Tibial nerve (tissue), 4 donors: Measurements from ENCODE around the gene ZW10. TPM values are rescaled to one million over a fixed set of nuclear protein-coding genes. Genes with fewer than 3 reads are reported as not detected.
"Not testable (repeated sequence)": the region's sequence is repeated elsewhere in the genome, so short reads cannot be mapped to it uniquely, and the experiment has no call there.

Experiments used
- DNase-seq, 2 donors: peaks; one replicate each; pipeline ENCODE4 v3.0.0-alpha.2; 2019; ENCODE audit warnings: low spot score in 2 of 2
- H3K27ac ChIP-seq, 4 donors: fragments of 200-600 bp; sonication (generic) in 3 of 4; one replicate each; pipeline ENCODE4 v1.5.1; 2017 to 2019; ENCODE audit warnings: mild to moderate bottlenecking in 1 of 4
- H3K27me3 ChIP-seq, 2 donors: fragments of 200-600 bp; sonication (generic) in 1 of 2; one replicate each; pipeline versions ENCODE4 v1.5.1 to v1.6.0; 2017 to 2019
- H3K36me3 ChIP-seq, 3 donors: fragments of 200-600 bp; sonication (generic); one replicate each; pipeline ENCODE4 v1.5.1; 2018 to 2019
- H3K4me1 ChIP-seq, 4 donors: fragments of 200-600 bp; sonication (generic) in 3 of 4; one replicate each; pipeline ENCODE4 v1.5.1; 2017 to 2019
- H3K4me3 ChIP-seq, 4 donors: fragments of 200-600 bp; sonication (generic) in 3 of 4; one replicate each; pipeline ENCODE4 v1.5.1; 2017 to 2019; ENCODE audit warnings: mild to moderate bottlenecking in 1 of 4, moderate library complexity in 1 of 4
- H3K9me3 ChIP-seq, 4 donors: fragments of 200-600 bp; sonication (generic) in 3 of 4; one replicate each; pipeline ENCODE4 v1.5.1; 2017 to 2019
- CTCF ChIP-seq, 5 experiments: fragments of 200-600 bp in 3 of 5; fragments of 450-650 bp in 2 of 5; sonication (generic) in 3 of 5; IDR thresholded peaks; one replicate each; pipeline ENCODE4 v1.5.1; 2016 to 2019; ENCODE audit warnings: antibody characterized with exemption in 5 of 5, mild to moderate bottlenecking in 3 of 5, moderate library complexity in 2 of 5
- EP300 ChIP-seq, 2 donors: sonication (generic); formaldehyde crosslinking; IDR thresholded peaks; one replicate each; pipeline ENCODE4 v1.6.1; 2017; ENCODE audit warnings: antibody characterized with exemption in 2 of 2, mild to moderate bottlenecking in 1 of 2
- POLR2A ChIP-seq, 2 donors: fragments of 450-650 bp; IDR thresholded peaks; one replicate each; pipeline ENCODE4 v1.6.1; 2017; ENCODE audit warnings: antibody characterized with exemption in 2 of 2, mild to moderate bottlenecking in 2 of 2, moderate library complexity in 2 of 2
- WGBS, 2 donors: methylation state at CpG; one replicate each; pipeline ENCODE4 v1.1.5; 2018; 5-methylcytosine and 5-hydroxymethylcytosine counted together
- total RNA-seq, 4 donors: library from RNA; depleted of rRNA; stranded (reverse); fragments of >200 nt; gene quantifications; one replicate each; pipeline ENCODE4 v1.1.0, GENCODE V29; 2016

Gene ZW10
- total RNA-seq, 4 donors from 2014 or later, result 9.8 to 14.2 (median 12.6) TPM

GRCh38 chr11:113764527-113765219 is 8.8 kb downstream of the ZW10 start:
- Histone ChIP-seq H3K27ac (no peak overlapping the region), H3K27me3 (no peaks in the 10 kb centered on the region), H3K4me1 (peaks cover 0 to 3% (median 0%) of the 10 kb centered on the region in 4 donors), H3K4me3 (no peak overlapping the region), H3K9me3 (no peaks in the 10 kb centered on the region), H3K36me3 (peaks cover 0 to 61% (median 0%) of the 10 kb centered on the region in 3 donors)
- WGBS, 2 donors, result 78 to 89% methylated on average over 2 of the region's 2 CpGs
- no peak for DNase-seq
- TF ChIP-seq EP300 (IDR thresholded peaks at IDR 0.05) (no peak), POLR2A (IDR thresholded peaks at IDR 0.05) (no peak), CTCF (IDR thresholded peaks at IDR 0.05) (no peak)

- H3K27ac ChIP-seq, DNase-seq, H3K27me3 ChIP-seq, H3K9me3 ChIP-seq, H3K4me1 ChIP-seq, H3K4me3 ChIP-seq: not testable (repeated sequence)
- WGBS, 2 donors, result 97% methylated on average over 2 of the region's 2 CpGs
- H3K36me3 ChIP-seq, result peaks cover 0 to 67% (median 0%) of the 10 kb centered on the region in 3 donors
These were observed 10.5 kb downstream of the ZW10 start for GRCh38 chr11:113763040-113763439.

GRCh38 chr11:113760241-113760640 is 13.3 kb downstream of the ZW10 start:
- no peak for DNase-seq
- Histone ChIP-seq H3K27me3 (no peaks in the 10 kb centered on the region), H3K4me1 (peaks cover 0 to 3% (median 0%) of the 10 kb centered on the region in 4 donors), H3K4me3 (no peak overlapping the region), H3K9me3 (no peaks in the 10 kb centered on the region), H3K36me3 (peaks cover 0 to 78% (median 0%) of the 10 kb centered on the region in 3 donors), H3K27ac (no peak overlapping the region)
- 87 to 89% methylated on average over 3 of the region's 3 CpGs for WGBS, 2 donors
- TF ChIP-seq POLR2A (IDR thresholded peaks at IDR 0.05), result no peak
- no peak for TF ChIP-seq EP300 (IDR thresholded peaks at IDR 0.05)
- TF ChIP-seq CTCF (IDR thresholded peaks at IDR 0.05), result no peak

GRCh38 chr11:113752932-113753331 is 20.6 kb downstream of the ZW10 start:
- Histone ChIP-seq H3K27me3 (no peaks in the 10 kb centered on the region), H3K9me3 (no peaks in the 10 kb centered on the region), H3K4me3 (no peak overlapping the region), H3K27ac (no peak overlapping the region), H3K36me3 (peaks cover 0 to 60% (median 0%) of the 10 kb centered on the region in 3 donors), H3K4me1 (no peaks in the 10 kb centered on the region)
- no peak for DNase-seq
- 97% methylated on average over 3 of the region's 3 CpGs for WGBS, 2 donors
- TF ChIP-seq CTCF (IDR thresholded peaks at IDR 0.05) (no peak), POLR2A (IDR thresholded peaks at IDR 0.05) (no peak), EP300 (IDR thresholded peaks at IDR 0.05) (no peak)

- H3K4me3 ChIP-seq, result no peak overlapping the region
- WGBS, 2 donors, result 100% methylated on average over 1 of the region's 1 CpG
- peaks cover 0 to 8% (median 0%) of the 10 kb centered on the region in 4 donors for H3K4me1 ChIP-seq
- H3K36me3 ChIP-seq, result peaks cover 2 to 96% (median 5%) of the 10 kb centered on the region in 3 donors
- H3K9me3 ChIP-seq, result no peaks in the 10 kb centered on the region
- H3K27me3 ChIP-seq, result no peaks in the 10 kb centered on the region
- no peak for DNase-seq
- no peak overlapping the region for H3K27ac ChIP-seq
- TF ChIP-seq POLR2A (IDR thresholded peaks at IDR 0.05), result no peak
These were observed 37.2 kb downstream of the ZW10 start for GRCh38 chr11:113736323-113736722.

- WGBS, 2 donors, result 74 to 76% methylated on average over 5 of the region's 5 CpGs
- TF ChIP-seq CTCF (IDR thresholded peaks at IDR 0.05), result no peak
- TF ChIP-seq EP300 (IDR thresholded peaks at IDR 0.05), result no peak
- TF ChIP-seq POLR2A (IDR thresholded peaks at IDR 0.05), result no peak
- H3K27ac ChIP-seq, result no peak overlapping the region
- H3K4me1 ChIP-seq, result peaks cover 0 to 26% (median 0%) of the 10 kb centered on the region in 4 donors
- H3K4me3 ChIP-seq, result no peak overlapping the region
- no peak for DNase-seq
- peaks cover 2 to 55% (median 5%) of the 10 kb centered on the region in 3 donors for H3K36me3 ChIP-seq
- H3K27me3 ChIP-seq, result no peaks in the 10 kb centered on the region
- no peaks in the 10 kb centered on the region for H3K9me3 ChIP-seq
These were observed 41.4 kb downstream of the ZW10 start for GRCh38 chr11:113732092-113732491.
